ENCODE results near the gene INPP5J. TPM values are rescaled to one million over a fixed set of nuclear protein-coding genes. Genes with fewer than 3 reads are reported as not detected.

The INPP5J gene
- total RNA-seq, 1 experiment from 2014 or later = 6.2 TPM

GRCh38 chr22:31178859-31179258, 56.1 kb downstream of the INPP5J start (continued):
- TF ChIP-seq PREB (CRISPR knock-in tag; IDR thresholded peaks at IDR 0.05; ENCODE audit: borderline replicate concordance) (no peak), TP53 (CRISPR knock-in tag; IDR thresholded peaks at IDR 0.05) (no peak)

- ChIA-PET POLR2A (no interaction called here), CTCF (no interaction called here)
- Mint-ChIP-seq H3K36me3 (peaks cover 15% of the 10 kb centered on the region), H3K27ac (no peak overlapping the region; the same call in 1 of the 2 replicates), H3K27me3 (ENCODE audit: low read depth) (no peaks in the 10 kb centered on the region), H3K4me3 (no peak overlapping the region), H3K4me1 (no peaks in the 10 kb centered on the region), H3K9me3 (peaks cover 5% of the 10 kb centered on the region; the same call in 1 of the 2 replicates)
- TF ChIP-seq SOX15 (CRISPR knock-in tag; IDR thresholded peaks at IDR 0.05) (no peak), JAZF1 (CRISPR knock-in tag; IDR thresholded peaks at IDR 0.05) (no peak), ZSCAN18 (CRISPR knock-in tag; IDR thresholded peaks at IDR 0.05) (no peak), ZNF232 (CRISPR knock-in tag; IDR thresholded peaks at IDR 0.05) (no peak), ZNF281 (CRISPR knock-in tag; IDR thresholded peaks at IDR 0.05) (no peak)
- ATAC-seq (no peak), DNase-seq (ENCODE audit: low spot score) (no peak)
These were observed 56.6 kb downstream of the INPP5J start for GRCh38 chr22:31179345-31179744.

- H3K4me3 Mint-ChIP-seq = no peak overlapping the region
- no peak overlapping the region for H3K27ac Mint-ChIP-seq
- DNase-seq (ENCODE audit: low spot score) (no peak), ATAC-seq (no peak)
- peaks cover 18% of the 10 kb centered on the region for H3K9me3 Mint-ChIP-seq
- CTCF ChIA-PET = interaction anchor here (2.1 kb wide), 1 partner anchor 29 kb away, joined by 6 read pairs; the partner anchor contains the start of gene LIMK2
- H3K36me3 Mint-ChIP-seq = peaks cover 25% of the 10 kb centered on the region
- POLR2A ChIA-PET = no interaction called here
- no peaks in the 10 kb centered on the region for H3K4me1 Mint-ChIP-seq
- no peaks in the 10 kb centered on the region for H3K27me3 Mint-ChIP-seq (ENCODE audit: low read depth)
- TF ChIP-seq ZNF263 (CRISPR knock-in tag; IDR thresholded peaks at IDR 0.05; ENCODE audit: low read depth) (no peak), ATF1 (CRISPR knock-in tag; IDR thresholded peaks at IDR 0.05) (no peak)
These were observed 61.2 kb downstream of the INPP5J start for GRCh38 chr22:31184015-31184414.

Small RNA genes lying within 50 kb of the gene (microRNA-seq; reads per million reads assigned to microRNA genes)
- 1.4 reads per million for gene MIR3928 (ENCODE audit: borderline number of aligned reads)

Other genes with a start within 250 kb of the INPP5J start
- 49.6 to 62.3 TPM (median 54.3 TPM) in 3 replicates for gene MORC2, start 154.2 kb upstream of the INPP5J start, total RNA-seq (2021)
- gene TUG1, start 153.7 kb upstream of the INPP5J start, total RNA-seq (2021) = 94.8 to 105 TPM (median 96.2 TPM) in 3 replicates
- gene SMTN, start 41.6 kb upstream of the INPP5J start, total RNA-seq (2021) = 28.1 to 34.5 TPM (median 32.8 TPM) in 3 replicates
- gene SELENOM, start 15.4 kb upstream of the INPP5J start, total RNA-seq (2021) = 16.3 to 24.6 TPM (median 22.6 TPM) in 3 replicates
- gene PLA2G3, start 17.5 kb downstream of the INPP5J start, total RNA-seq (2021) = 14.7 to 18.3 TPM (median 15.1 TPM) in 3 replicates
- gene RNF185, start 37.2 kb downstream of the INPP5J start, total RNA-seq (2021) = 18.0 to 19.8 TPM (median 18.0 TPM) in 3 replicates
- 33.1 to 42.8 TPM (median 33.6 TPM) in 3 replicates for gene LIMK2, start 89.3 kb downstream of the INPP5J start, total RNA-seq (2021)
- 1.6 to 2.1 TPM (median 2.0 TPM) in 3 replicates for gene PIK3IP1, start 169.5 kb downstream of the INPP5J start, total RNA-seq (2021)
- 60.5 to 72.7 TPM (median 72.6 TPM) in 3 replicates for gene PATZ1, start 223.4 kb downstream of the INPP5J start, total RNA-seq (2021)

Data from WTC11 (cell line).